Panc1 (cell line): ENCODE measurements around the gene MYO18B.

Source experiments
- POLR2AphosphoS5 ChIP-seq: IDR thresholded peaks from 2 replicates; pipeline ENCODE4 v1.6.1; 2012; ENCODE audit warnings: mild to moderate bottlenecking, low read depth, low read length, moderate library complexity
- SIN3A ChIP-seq: IDR thresholded peaks from 2 replicates; pipeline ENCODE4 v1.6.1; 2012; ENCODE audit warnings: low read depth, mild to moderate bottlenecking, low read length, moderate library complexity, borderline replicate concordance; ENCODE audit not compliant: insufficient read depth
- TCF7L2 ChIP-seq: IDR thresholded peaks from 2 replicates; pipeline ENCODE4 v1.6.1; 2011; ENCODE audit warnings: mild to moderate bottlenecking, low read depth, low read length, inconsistent platforms
- TF ChIP-seq, protein P1 (sequence below): fragments of 450-650 bp; IDR thresholded peaks from 2 replicates; pipeline ENCODE4 v1.5.1; 2017; ENCODE audit warnings: mild to moderate bottlenecking
- TF ChIP-seq, protein P2 (sequence below), 2 experiments: IDR thresholded peaks; 2 replicates each; pipeline ENCODE4 v1.6.1; 2011 to 2012; ENCODE audit warnings: low read depth in 2 of 2, control low read depth in 1 of 2, low read length in 1 of 2, mild to moderate bottlenecking in 1 of 2, moderate library complexity in 1 of 2; ENCODE audit not compliant: insufficient read depth in 1 of 2

DNA sequence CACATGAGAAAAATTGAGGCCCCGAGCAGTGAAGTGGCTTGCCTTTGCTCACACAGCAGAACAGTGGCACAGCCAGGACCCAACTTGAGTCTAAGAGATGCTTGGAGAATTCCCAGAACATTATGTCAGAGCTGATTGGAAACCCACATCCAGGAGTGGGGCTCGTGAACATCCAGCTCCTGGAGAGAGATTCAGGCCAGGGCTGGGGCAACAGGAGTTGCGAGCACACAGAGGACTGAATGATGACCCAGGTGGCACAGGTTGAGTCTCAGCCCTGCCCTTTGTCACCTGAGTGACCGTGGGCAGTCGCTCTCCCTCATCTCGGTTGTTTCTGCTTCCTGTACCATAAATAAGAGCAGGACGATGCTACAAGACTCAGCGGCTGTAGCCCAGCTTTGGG is 102.6 kb downstream of the MYO18B start:
- no peak for TF ChIP-seq POLR2AphosphoS5
- TF ChIP-seq, protein P1, sequence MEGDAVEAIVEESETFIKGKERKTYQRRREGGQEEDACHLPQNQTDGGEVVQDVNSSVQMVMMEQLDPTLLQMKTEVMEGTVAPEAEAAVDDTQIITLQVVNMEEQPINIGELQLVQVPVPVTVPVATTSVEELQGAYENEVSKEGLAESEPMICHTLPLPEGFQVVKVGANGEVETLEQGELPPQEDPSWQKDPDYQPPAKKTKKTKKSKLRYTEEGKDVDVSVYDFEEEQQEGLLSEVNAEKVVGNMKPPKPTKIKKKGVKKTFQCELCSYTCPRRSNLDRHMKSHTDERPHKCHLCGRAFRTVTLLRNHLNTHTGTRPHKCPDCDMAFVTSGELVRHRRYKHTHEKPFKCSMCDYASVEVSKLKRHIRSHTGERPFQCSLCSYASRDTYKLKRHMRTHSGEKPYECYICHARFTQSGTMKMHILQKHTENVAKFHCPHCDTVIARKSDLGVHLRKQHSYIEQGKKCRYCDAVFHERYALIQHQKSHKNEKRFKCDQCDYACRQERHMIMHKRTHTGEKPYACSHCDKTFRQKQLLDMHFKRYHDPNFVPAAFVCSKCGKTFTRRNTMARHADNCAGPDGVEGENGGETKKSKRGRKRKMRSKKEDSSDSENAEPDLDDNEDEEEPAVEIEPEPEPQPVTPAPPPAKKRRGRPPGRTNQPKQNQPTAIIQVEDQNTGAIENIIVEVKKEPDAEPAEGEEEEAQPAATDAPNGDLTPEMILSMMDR = no peak
- no peak for TF ChIP-seq SIN3A
- no peak for TF ChIP-seq TCF7L2
- TF ChIP-seq, protein P2, sequence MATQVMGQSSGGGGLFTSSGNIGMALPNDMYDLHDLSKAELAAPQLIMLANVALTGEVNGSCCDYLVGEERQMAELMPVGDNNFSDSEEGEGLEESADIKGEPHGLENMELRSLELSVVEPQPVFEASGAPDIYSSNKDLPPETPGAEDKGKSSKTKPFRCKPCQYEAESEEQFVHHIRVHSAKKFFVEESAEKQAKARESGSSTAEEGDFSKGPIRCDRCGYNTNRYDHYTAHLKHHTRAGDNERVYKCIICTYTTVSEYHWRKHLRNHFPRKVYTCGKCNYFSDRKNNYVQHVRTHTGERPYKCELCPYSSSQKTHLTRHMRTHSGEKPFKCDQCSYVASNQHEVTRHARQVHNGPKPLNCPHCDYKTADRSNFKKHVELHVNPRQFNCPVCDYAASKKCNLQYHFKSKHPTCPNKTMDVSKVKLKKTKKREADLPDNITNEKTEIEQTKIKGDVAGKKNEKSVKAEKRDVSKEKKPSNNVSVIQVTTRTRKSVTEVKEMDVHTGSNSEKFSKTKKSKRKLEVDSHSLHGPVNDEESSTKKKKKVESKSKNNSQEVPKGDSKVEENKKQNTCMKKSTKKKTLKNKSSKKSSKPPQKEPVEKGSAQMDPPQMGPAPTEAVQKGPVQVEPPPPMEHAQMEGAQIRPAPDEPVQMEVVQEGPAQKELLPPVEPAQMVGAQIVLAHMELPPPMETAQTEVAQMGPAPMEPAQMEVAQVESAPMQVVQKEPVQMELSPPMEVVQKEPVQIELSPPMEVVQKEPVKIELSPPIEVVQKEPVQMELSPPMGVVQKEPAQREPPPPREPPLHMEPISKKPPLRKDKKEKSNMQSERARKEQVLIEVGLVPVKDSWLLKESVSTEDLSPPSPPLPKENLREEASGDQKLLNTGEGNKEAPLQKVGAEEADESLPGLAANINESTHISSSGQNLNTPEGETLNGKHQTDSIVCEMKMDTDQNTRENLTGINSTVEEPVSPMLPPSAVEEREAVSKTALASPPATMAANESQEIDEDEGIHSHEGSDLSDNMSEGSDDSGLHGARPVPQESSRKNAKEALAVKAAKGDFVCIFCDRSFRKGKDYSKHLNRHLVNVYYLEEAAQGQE (IDR thresholded peaks at IDR 0.05; ENCODE audit: insufficient read depth in 1 of 2, low read depth in 2 of 2, low read length in 1 of 2) = no peak
